Right ventricle myocardium superior (tissue), 1 donor: ENCODE measurements around the gene FZD8. TPM values are rescaled to one million over a fixed set of nuclear protein-coding genes. Genes with fewer than 3 reads are reported as not detected.

ENCODE experiments used
- ATAC-seq: fragments of 200-7000 bp; cut with Tn5 transposase; one replicate; pipeline ENCODE4 v1.9.1; 2020; ENCODE audit warnings: mild to moderate bottlenecking; ENCODE audit not compliant: poor library complexity
- DNase-seq: peaks from one replicate; pipeline ENCODE4 v3.0.0-alpha.2; 2020
- intact Hi-C: fragments of 100-400 bp; cut with DNase I; formaldehyde crosslinking; loops from one replicate; pipeline ENCODE4 v1.11.2; 2022
- total RNA-seq: library from RNA; stranded (reverse); fragmentation: NEBNext Ultra II Directional; extraction: Animal tissue kit (Norgen Biotek cat#: 25700); gene quantifications from one replicate; pipeline ENCODE4 v1.2.1, GENCODE V29; 2021
- donor health status: DM: no; HTN: yes; CAD: no; lungs with severe emphysema.

Gene FZD8
- total RNA-seq, 1 donor from 2014 or later = 6.6 TPM

DNA sequence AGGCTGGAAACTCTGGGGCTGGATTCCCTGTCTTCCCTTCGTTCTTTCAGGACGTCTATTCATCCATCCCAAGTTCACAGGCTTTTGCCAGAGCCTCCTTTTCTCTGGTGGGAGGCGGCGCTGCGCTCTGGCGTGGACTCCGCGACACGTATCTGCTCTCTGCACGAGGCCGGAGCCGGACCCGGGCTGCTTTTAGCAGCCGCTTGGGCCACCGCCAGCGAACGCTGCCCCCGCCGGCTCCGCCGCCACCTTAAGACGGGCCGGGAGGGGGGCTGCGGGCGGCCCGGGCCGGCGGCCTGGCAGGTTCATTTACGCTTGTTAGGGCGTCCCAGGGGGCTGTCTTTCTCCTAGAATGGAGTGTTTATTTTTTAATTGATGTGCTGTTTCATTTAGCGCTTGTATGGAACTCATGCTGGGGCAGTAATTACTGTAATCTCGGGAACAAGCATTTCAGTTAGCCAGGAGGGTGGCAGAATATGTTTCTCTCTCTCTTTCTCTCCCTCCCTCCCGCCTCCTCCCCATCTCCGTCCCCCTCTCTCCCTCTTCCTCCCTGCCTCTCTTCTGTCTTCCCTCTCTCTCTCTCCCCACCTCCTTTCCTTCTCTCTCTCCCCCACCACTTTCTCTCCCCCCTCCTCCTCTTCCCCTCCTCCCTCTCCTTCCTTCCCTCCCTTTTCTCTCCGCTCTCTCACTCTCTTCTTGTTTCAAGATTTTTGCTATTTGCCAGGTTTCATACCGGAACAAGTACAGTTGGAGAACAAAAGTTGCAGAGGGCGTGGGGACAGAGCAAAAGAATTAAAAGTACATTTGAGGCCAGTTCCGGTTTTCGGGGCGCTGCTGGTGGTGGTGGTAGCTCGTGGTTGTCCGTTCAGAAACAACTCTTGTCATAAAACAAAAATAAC is 1.3 kb upstream of the FZD8 start:
- DNase-seq (peak; percentile 90), ATAC-seq (peak; percentile 62)
- intact Hi-C loops = loop anchor here (5.0 kb wide), 1 partner anchor 269 kb away; no protein-coding TSS in a partner anchor

- intact Hi-C loops = loop anchor here (5.0 kb wide), 1 partner anchor 270 kb away; no protein-coding TSS in a partner anchor
Observed at GRCh38 chr10:35642793-35643114, 658 bp upstream of the FZD8 start.

DNA sequence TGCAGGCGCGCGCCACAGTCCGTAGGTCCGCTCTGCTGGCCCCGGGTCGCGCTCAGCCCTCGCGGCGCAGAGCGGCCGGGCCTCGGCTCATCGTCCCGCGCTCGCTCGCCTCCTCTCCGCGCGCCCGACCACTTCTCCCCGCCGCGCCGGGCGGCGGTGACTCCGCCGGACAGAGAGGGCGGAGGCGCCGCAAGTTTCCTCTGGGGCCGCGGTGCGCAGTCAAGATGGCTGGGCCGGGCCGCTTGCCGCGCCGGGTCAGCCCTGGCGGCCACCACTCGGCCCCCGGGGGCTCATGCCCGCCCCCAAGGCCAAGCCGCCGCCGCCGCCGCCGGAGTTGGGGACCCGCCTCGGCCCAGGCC is 441 bp downstream of the FZD8 start:
- ATAC-seq = peak; percentile 34
- intact Hi-C loops = loop anchor here (5.0 kb wide), 1 partner anchor 271 kb away; no protein-coding TSS in a partner anchor
- no peak for DNase-seq

More at GRCh38 chr10:35642793-35643114, 658 bp upstream of the FZD8 start:
- ATAC-seq = peak; percentile 0
- no peak for DNase-seq

- DNase-seq = peak; percentile 82
- intact Hi-C loops = loop anchor here (5.0 kb wide), 1 partner anchor 271 kb away; no protein-coding TSS in a partner anchor
- ATAC-seq = peak; percentile 24
Observed at GRCh38 chr10:35640951-35641675, 983 bp downstream of the FZD8 start.

DNA sequence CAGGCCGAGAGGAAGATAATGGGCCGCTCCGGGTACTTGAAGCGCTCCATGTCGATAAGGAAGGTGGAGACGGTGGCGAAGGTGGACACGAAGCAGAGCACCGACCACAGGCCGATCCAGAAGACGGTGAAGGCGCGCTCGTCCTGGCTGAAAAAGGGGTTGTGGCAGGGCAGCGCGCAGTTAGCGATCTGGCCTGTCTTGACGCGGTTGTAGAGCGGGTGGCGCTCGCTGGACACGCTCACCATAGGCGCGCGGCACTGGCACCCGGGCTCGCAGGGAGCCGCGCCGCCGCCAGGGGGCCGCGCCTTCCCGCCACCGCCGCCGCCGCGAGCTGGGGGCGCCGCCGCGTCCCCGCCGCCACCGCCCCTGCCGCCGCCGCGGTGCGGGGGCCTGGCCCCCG is 1.6 kb downstream of the FZD8 start:
- DNase-seq (peak; percentile 83), ATAC-seq (peak; percentile 14)
- intact Hi-C loops = loop anchor here (5.0 kb wide), 1 partner anchor 272 kb away; no protein-coding TSS in a partner anchor

GRCh38 chr10:35639728-35640401 is 2.2 kb downstream of the FZD8 start:
- intact Hi-C loops = loop anchor here (5.0 to 10.0 kb wide), 3 partner anchors 272 to 1242 kb away; no protein-coding TSS in a partner anchor
- ATAC-seq (no peak), DNase-seq (peak; percentile 50)

DNA sequence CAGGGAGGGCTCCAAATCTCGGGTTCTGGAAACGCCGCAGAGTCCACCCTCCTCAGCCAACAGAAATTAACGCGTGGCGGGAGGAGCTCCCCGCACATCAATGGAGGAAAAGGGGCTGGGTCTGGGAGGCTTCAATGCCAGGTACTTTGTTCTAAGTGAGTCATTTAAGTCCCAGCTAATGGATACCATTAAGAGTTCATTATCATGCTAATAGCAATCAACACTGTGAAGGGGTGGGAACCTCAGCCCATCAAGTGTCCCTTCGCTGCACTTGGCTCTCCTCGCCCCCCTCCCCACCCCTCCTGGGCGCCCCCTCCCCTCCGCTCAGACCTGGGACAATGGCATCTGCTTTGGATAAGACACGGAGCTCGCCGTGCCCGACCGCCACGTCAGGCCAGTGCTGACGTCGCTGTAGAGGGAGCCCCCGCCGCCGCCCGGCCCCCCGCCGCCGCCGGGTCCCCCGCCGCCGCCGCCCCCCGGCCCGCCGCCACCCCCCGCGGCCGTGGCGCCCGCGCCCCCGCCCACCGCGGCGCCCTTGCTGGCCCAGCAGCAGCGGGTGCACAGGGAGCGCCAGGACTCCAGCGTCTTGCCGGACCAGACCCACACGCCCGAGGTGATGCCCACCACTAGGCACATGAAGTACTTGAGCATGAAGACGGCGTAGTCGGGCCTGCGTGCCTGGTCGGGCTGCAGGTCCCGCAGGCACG is 2.9 kb downstream of the FZD8 start:
- DNase-seq (no peak), ATAC-seq (no peak)
- intact Hi-C loops = loop anchor here (5.0 to 10.0 kb wide), 2 partner anchors 856 to 1243 kb away; no protein-coding TSS in a partner anchor

DNA sequence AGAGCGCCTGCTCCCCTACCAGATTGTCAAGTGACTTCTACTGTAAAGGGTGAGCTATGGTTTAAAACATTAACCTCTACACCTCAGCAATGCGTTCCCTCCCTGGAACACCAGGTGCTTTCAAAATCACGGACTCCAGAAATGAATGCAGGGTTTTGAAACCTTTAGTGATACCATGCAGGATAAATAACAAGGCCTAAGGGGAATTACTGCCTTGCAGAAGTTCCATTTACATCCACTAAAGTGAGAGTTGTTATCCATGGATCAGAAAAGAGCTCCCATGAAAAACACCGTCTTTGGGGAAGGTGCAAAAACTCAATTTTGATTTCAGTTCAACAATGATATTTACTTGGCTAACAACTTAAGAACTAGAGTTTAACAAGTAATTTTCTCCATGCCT is 4.0 kb downstream of the FZD8 start:
- ATAC-seq (no peak), DNase-seq (no peak)
- intact Hi-C loops = loop anchor here (5.0 to 10.0 kb wide), 2 partner anchors 857 to 1244 kb away; no protein-coding TSS in a partner anchor

DNA sequence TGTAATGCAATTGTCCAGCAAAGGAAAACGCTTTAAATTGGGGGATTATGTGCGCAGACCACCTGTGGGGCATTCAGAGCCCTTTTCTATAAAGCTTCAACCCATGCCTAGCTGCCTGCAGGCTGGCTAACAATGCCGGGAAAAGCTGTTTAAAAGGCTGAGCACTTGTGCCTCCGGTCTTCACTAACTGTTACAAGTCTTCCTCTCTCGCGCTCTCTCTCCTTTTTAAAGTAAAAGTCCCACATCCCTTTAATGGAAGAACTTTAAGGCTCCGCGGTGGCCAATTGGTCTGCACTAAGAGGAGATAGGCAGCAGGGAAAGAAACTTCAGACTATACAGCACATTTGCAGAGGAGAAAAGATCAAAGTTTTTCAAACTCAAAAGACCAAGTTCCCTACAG is 4.6 kb downstream of the FZD8 start:
- intact Hi-C loops = loop anchor here (2.0 to 10.0 kb wide), 3 partner anchors 857 to 1245 kb away; no protein-coding TSS in a partner anchor
- no peak for ATAC-seq
- no peak for DNase-seq

DNA sequence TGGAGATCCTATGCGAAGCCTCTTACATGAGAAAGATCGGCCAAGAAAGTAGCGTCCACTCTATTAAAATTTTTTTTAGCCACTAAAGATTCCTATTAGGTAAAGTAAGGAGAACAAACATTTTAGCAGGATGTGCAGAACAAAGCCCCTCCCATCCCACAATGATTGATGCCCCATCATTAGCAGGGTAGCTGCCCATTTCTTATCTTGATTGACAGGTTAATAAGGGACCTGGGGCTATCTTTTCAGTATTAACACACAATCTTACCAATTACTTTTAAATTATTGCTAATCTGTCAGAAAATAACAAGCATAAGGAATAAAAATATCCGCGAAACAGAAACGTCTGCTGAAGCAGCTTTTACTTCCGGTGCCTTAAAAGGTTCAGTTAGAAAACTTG is 5.1 kb downstream of the FZD8 start:
- DNase-seq = no peak
- intact Hi-C loops = loop anchor here (2.0 to 10.0 kb wide), 3 partner anchors 858 to 1245 kb away; no protein-coding TSS in a partner anchor
- no peak for ATAC-seq

GRCh38 chr10:35635576-35635975 is 6.5 kb downstream of the FZD8 start:
- no peak for DNase-seq
- peak; percentile 74 for ATAC-seq
- intact Hi-C loops = loop anchor here (5.0 to 10.0 kb wide), 2 partner anchors 859 to 1247 kb away; no protein-coding TSS in a partner anchor

DNA sequence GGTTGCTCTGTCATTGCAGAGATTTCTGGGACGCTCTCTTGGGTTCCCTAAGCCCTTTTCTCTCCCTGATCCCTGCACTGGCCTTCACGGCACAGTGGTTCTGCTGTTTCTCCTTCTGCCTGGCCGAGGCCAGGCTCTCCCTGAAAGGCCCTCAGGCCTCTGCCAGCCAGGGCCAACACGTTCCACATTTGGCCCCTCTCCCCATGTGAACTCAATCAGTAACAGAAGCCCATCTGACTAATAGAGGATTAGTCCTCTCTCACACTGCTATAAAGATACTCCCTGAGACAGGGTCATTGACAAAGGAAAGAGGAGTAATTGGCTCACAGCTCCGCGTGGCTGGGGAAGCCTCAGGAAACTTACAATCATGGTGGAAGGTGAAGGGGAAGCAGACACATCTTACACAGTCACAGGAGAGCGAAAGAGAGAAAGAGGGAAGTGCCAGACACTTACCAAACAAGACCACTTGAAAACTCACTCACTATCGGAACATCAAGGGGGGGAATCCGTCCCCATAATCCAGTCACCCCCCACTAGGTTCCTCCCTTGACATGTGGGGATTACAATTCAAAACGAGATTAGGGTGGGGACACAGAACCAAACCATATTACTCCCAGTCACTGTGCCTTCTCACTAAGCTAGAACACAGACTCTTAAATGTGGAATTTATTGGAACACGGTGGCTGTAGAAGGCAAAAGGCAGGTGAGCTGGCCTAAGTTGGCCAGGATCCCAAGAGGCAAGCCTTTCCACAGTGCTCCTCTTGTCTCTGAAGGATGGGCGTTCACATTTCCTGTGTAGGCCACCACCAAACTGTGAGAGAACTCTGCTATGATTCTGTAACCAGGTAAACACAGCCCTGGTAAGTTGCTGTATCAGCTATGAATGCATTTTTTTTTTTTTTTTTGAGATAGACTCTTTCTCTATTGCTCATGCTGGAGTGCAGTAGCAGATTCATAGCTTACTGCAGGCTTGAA is 8.8 kb downstream of the FZD8 start:
- intact Hi-C loops = loop anchor here (10.0 kb wide), 1 partner anchor 862 kb away; no protein-coding TSS in a partner anchor
- no peak for ATAC-seq
- DNase-seq = no peak

GRCh38 chr10:35632027-35632426 is 10.1 kb downstream of the FZD8 start:
- ATAC-seq = no peak
- no peak for DNase-seq
- intact Hi-C loops = loop anchor here (10.0 kb wide), 1 partner anchor 863 kb away; no protein-coding TSS in a partner anchor

GRCh38 chr10:35631404-35631803 is 10.7 kb downstream of the FZD8 start:
- DNase-seq = no peak
- intact Hi-C loops = loop anchor here (10.0 kb wide), 1 partner anchor 863 kb away; no protein-coding TSS in a partner anchor
- ATAC-seq = no peak

GRCh38 chr10:35626971-35627507 is 15.1 kb downstream of the FZD8 start:
- intact Hi-C loops = no loop called here
- ATAC-seq (no peak), DNase-seq (no peak)

DNA sequence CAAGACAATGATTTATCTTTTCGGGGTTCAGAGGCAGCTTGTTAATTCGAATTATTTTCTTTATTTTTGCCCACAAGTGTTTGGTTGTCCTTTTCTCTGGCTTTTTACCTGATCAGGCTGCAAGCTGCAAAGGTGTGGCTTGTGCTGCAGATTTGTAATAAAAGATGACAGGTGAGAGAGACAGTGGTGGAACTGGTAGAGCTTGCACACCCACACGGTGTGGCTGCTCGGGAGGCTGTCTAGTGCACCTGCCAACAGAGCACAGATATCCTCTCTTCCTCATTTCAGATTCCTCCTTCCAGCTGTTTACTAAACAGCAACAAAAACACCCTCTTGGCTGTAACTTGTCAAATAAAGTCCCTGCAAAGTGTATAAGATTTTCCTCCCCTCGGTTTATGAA is 27.8 kb downstream of the FZD8 start:
- intact Hi-C loops = no loop called here
- ATAC-seq (no peak), DNase-seq (no peak)
